ENCODE results near the gene SLC35E2B.
"Not testable (repeated sequence)": the region's sequence is repeated elsewhere in the genome, so short reads cannot be mapped to it uniquely, and the experiment has no call there.

SLC35E2B gene

DNA sequence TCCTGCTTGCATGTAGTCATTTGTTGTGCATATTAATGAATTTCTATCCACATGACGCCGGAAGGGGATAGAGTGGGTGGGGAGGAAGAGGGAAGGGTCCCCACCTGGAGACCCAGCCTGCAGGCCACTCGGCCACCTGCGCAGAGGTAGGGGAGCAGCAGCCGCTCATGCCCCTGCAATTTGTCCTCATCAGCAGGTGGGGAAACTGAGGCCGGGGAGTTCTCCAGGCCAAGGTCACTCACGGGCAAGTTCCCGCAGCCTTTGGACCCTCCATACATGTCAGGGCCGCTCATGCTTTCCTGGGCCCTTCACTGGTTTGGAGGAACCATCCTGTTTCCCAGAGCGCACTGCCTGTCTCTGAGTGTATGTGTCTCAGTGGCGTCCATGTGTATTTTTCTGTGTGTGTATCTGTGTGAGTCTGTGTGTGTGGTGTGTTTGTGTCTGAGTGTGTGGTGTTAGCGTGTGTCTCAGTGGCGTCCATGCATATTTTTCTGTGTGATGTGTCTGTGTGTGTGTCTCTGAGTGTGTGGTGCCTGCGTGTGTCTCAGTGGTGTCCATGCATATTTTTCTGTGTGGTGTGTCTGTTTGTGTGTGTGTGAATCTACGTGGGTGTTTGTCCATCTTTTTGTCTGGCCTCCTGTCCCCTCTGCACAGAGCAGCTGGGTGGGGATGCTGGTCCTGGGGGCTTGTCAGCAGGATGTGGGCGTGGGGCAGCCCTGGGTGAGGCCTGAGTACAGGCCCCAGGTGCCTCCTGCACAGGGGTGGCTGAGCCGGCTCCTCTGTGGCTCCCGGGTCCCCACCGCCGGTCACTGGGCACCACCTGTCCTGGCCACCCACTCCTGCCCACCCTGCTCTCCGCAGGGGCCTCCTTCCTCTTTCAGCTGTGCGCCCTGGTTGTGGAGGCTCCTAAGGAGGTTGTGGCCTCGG, 4.1 kb upstream of the SLC35E2B start:
- H3K27me3 ChIP-seq (ENCODE audit: insufficient read depth, low read length); H2AFZ ChIP-seq (ENCODE audit: low read depth, low read length); H3K4me1 ChIP-seq (ENCODE audit: insufficient read depth, low read length); H3K9me3 ChIP-seq (ENCODE audit: low read length); H3K36me3 ChIP-seq (ENCODE audit: insufficient read depth, low read length); H3K4me3 ChIP-seq (ENCODE audit: low read length): not testable (repeated sequence)

DNA sequence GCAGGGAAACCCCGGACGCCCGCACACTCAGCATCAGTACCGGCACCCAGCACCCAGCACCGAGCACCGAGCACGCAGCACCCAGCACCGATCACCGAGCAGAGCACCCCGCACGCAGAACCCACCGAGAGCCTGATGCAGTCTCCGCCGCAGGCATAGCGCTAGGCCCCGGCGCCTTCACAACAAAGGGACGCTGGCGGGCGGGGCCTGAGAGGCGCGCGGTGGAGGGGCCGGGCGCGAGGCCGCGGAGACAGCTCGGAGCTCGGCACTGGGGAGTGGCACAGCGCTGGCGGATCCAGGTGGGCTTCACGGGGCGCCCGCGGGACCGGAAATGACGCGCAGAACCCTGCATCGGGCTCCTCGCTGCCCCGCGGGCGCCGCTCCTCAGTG, 276 bp downstream of the SLC35E2B start:
- H2AFZ ChIP-seq (ENCODE audit: low read depth, low read length); H3K9me3 ChIP-seq (ENCODE audit: low read length); H3K4me1 ChIP-seq (ENCODE audit: insufficient read depth, low read length); H3K36me3 ChIP-seq (ENCODE audit: insufficient read depth, low read length); H3K27me3 ChIP-seq (ENCODE audit: insufficient read depth, low read length): not testable (repeated sequence)
- H3K4me3 ChIP-seq (ENCODE audit: low read length): peak overlapping the region; percentile 61

DNA sequence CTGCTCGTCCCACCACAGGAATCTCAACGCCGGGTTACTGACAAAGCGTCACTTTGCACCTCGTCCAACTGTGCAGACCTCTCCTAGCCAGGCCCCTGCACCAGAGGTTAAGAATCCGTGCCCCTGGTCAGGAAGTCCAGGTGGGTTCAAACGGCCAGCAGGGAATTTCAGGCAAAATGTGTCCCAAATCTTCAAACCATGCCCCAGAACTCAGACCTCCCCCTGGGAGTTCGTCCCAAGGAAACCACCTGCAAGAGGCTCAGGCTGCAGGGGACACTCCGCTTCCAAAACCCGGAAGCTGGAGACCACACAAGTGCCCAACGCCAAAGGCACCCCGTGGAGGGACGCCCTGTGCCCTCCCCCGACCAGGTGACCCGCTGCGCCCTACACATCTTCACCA, 1.2 kb downstream of the SLC35E2B start:
- not testable (repeated sequence) for H3K27me3 ChIP-seq (ENCODE audit: insufficient read depth, low read length)
- H3K4me3 ChIP-seq (ENCODE audit: low read length): peak overlapping the region; percentile 45

DNA sequence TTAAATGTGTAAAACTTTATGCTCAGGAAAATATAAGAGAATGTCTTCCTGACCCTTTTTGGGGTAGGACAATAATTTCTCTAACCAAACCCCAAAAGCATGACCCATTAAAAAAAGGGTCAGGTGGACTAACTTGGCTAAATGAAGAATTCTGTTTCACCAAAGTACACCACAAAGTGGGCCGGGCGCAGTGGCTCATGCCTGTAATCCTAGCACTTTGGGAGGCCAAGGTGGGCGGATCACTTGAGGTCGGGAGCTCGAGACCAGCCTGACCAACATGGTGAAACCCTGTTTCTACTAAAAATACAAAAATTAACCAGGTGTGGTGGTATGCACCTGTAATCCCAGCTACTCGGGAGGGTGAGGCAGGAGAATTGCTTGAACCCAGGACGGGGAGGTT, 3.1 kb downstream of the SLC35E2B start:
- H3K9me3 ChIP-seq (ENCODE audit: low read length); H3K4me1 ChIP-seq (ENCODE audit: insufficient read depth, low read length); H3K4me3 ChIP-seq (ENCODE audit: low read length); H2AFZ ChIP-seq (ENCODE audit: low read depth, low read length); H3K27me3 ChIP-seq (ENCODE audit: insufficient read depth, low read length); H3K36me3 ChIP-seq (ENCODE audit: insufficient read depth, low read length): not testable (repeated sequence)

More for the DNA sequence above, 1.2 kb downstream of the SLC35E2B start:
- H3K36me3 ChIP-seq (ENCODE audit: insufficient read depth, low read length); H2AFZ ChIP-seq (ENCODE audit: low read depth, low read length); H3K4me1 ChIP-seq (ENCODE audit: insufficient read depth, low read length); H3K9me3 ChIP-seq (ENCODE audit: low read length): not testable (repeated sequence)

DNA sequence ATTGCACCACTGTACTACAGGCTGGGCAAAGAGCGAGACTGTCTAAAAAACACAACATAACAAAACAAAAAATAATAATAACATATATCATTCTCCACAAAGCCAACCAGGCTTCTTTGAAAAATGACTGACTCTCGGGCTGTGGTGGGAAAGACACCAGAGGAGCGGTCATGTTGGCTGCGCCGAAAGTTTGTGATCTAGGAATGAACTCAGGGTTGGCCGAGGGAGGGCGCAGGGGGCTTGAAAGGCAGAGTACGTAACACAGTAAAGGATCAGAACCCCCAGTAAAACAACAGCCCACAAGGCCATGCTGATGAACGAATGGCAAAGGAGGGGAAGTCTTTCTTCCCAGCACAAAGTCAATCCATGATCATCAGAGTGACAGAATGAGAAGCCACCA, 4.7 kb downstream of the SLC35E2B start:
- no peaks in the 10 kb centered on the region for H3K9me3 ChIP-seq (ENCODE audit: low read length)
- H2AFZ ChIP-seq (ENCODE audit: low read depth, low read length): no peak overlapping the region
- H3K27me3 ChIP-seq (ENCODE audit: insufficient read depth, low read length): no peaks in the 10 kb centered on the region
- H3K4me1 ChIP-seq (ENCODE audit: insufficient read depth, low read length): no peaks in the 10 kb centered on the region
- H3K4me3 ChIP-seq (ENCODE audit: low read length): no peak overlapping the region
- peaks cover 16% of the 10 kb centered on the region for H3K36me3 ChIP-seq (ENCODE audit: insufficient read depth, low read length)

DNA sequence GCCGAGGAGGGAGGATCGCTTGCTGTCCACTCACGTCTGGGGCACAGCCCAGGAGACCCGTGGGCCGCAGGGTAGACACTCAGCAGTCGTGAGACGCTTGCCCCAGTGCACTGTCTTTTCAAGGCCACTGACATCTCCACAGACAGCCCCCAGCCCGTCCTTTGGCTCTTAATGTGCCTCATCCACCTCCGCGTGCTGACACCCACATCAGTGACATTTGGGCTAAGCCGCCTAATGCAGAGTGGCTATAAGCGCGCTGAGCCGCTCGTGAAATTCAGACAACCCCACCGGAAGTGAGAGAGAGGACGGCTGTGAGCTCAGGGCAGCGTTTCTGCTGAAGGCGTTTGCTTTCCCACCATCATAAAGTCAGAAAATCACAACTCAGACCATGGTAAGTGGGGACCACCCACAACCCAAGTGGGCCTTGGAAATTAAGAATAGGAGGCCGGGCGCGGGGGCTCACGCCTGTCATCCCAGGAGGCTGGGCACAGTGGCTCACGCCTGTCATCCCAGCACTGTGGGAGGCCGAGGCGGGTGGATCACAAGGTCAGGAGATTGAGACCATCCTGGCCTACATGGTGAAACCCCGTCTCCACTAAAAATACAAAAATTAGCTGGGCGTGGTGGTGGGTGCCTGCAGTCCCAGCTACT, 8.4 kb downstream of the SLC35E2B start:
- Histone ChIP-seq H3K36me3 (ENCODE audit: insufficient read depth, low read length) (peaks cover 12% of the 10 kb centered on the region), H3K4me3 (ENCODE audit: low read length) (no peak overlapping the region)

DNA sequence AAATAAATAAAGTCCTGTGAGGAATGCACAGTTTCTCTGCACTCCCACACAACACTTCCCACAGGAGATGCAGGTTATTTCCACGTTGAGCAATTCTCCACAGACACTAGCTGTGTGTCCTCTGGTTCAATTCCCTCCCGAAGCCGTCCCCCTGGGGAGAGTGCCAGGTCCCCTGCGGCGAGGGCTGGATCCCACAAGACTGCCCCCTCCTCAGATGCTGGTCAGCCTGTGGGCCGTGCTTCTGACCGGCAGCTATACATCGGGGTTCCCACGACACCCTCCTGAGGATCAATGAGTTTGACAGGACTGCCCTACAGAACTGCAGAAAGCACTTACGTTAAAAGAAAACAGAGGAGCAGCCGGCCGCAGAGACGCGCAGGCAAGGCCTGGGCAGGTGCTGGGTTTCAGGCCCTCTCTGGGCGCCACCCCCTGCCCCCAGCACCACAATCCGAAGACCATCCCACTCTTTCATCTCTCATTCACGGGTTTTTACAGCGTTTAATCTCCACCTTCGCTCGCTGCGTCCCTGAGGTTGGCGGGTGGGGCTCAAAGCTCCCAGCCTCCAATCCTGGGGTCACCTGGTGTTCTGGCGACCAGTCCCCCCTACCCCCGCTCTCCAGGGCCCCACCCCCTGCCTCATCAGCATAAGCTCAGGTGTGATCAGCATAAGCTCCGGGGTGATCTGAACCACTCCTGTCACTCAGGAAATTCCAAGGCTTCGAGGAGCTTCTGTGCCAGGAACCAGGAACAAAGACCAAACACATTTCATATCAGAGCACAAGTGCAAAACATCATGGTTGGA, 9.3 kb downstream of the SLC35E2B start:
- no peaks in the 10 kb centered on the region for H3K27me3 ChIP-seq (ENCODE audit: insufficient read depth, low read length)
- peaks cover 9% of the 10 kb centered on the region for H3K36me3 ChIP-seq (ENCODE audit: insufficient read depth, low read length)
- H3K4me1 ChIP-seq (ENCODE audit: insufficient read depth, low read length): no peaks in the 10 kb centered on the region
- no peak overlapping the region for H2AFZ ChIP-seq (ENCODE audit: low read depth, low read length)
- H3K4me3 ChIP-seq (ENCODE audit: low read length): no peak overlapping the region
- H3K9me3 ChIP-seq (ENCODE audit: low read length): no peaks in the 10 kb centered on the region

More for the DNA sequence above, 8.4 kb downstream of the SLC35E2B start:
- Histone ChIP-seq H3K27me3 (ENCODE audit: insufficient read depth, low read length) (no peaks in the 10 kb centered on the region), H3K9me3 (ENCODE audit: low read length) (no peaks in the 10 kb centered on the region), H3K4me1 (ENCODE audit: insufficient read depth, low read length) (no peaks in the 10 kb centered on the region), H2AFZ (ENCODE audit: low read depth, low read length) (no peak overlapping the region)

DNA sequence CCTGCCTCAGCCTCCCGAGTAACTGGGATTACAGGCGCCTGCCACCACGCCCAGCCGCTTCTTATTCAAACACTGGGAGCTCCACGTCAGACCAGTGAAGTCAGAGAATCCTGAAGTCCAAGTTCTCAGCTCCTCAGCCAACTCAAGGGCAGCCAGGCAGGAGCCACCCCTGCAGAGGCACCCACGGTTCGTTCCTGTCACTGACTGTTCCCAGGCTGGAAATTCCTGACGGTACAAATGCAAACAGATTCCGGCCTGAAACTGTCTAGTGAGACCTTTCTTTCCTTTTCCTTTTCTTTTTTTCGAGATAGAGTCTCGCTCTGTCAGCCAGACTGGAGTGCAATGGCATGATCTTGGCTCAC, 11.7 kb downstream of the SLC35E2B start:
- Histone ChIP-seq H3K4me3 (ENCODE audit: low read length) (no peak overlapping the region), H3K27me3 (ENCODE audit: insufficient read depth, low read length) (no peaks in the 10 kb centered on the region), H2AFZ (ENCODE audit: low read depth, low read length) (no peak overlapping the region), H3K4me1 (ENCODE audit: insufficient read depth, low read length) (no peaks in the 10 kb centered on the region), H3K9me3 (ENCODE audit: low read length) (no peaks in the 10 kb centered on the region), H3K36me3 (ENCODE audit: insufficient read depth, low read length) (peaks cover 9% of the 10 kb centered on the region)

DNA sequence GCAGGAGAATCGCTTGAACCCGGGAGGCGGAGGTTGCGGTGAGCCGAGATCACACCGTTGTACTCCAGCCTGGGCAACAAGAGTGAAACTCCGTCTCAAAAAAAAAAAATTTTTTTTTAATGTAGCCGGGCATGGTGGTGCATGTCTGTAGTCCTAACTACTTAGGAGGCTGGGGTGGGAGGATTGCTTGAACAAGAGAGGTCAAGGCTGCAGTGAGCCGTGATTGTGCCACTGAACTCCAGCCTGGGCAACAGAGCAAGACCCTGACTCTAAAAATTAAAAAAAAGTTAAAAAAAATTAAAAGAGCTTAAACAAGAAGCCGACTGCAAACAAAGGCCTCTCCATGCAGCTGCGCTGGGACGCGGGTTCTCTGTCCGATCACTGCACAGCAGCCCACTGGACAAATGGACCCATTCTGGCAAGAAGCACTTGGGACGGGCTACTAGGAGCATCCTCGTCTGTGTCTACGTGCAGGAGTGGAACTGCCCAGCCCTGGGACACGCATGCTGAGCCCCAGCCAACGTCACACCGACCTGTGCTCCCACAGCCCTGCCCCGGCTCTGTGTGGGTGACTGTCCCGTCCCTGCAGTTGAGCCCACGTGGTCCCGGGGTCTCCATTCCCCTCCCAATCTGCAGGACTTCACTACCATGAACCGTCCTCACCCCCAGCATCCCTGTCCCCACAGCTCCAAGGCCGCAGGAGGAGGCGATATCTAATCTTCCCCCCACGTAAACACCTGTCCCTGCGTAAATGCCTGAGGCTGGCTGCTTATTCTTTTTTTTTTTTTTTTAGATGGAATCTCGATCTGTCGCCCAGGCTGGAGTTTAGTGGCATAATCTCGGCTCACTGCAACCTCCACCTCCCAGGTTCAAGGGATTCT, 12.3 kb downstream of the SLC35E2B start:
- no peak overlapping the region for H2AFZ ChIP-seq (ENCODE audit: low read depth, low read length)
- H3K4me1 ChIP-seq (ENCODE audit: insufficient read depth, low read length): no peaks in the 10 kb centered on the region
- H3K36me3 ChIP-seq (ENCODE audit: insufficient read depth, low read length): peaks cover 9% of the 10 kb centered on the region
- H3K27me3 ChIP-seq (ENCODE audit: insufficient read depth, low read length): no peaks in the 10 kb centered on the region
- no peaks in the 10 kb centered on the region for H3K9me3 ChIP-seq (ENCODE audit: low read length)
- H3K4me3 ChIP-seq (ENCODE audit: low read length): no peak overlapping the region

DNA sequence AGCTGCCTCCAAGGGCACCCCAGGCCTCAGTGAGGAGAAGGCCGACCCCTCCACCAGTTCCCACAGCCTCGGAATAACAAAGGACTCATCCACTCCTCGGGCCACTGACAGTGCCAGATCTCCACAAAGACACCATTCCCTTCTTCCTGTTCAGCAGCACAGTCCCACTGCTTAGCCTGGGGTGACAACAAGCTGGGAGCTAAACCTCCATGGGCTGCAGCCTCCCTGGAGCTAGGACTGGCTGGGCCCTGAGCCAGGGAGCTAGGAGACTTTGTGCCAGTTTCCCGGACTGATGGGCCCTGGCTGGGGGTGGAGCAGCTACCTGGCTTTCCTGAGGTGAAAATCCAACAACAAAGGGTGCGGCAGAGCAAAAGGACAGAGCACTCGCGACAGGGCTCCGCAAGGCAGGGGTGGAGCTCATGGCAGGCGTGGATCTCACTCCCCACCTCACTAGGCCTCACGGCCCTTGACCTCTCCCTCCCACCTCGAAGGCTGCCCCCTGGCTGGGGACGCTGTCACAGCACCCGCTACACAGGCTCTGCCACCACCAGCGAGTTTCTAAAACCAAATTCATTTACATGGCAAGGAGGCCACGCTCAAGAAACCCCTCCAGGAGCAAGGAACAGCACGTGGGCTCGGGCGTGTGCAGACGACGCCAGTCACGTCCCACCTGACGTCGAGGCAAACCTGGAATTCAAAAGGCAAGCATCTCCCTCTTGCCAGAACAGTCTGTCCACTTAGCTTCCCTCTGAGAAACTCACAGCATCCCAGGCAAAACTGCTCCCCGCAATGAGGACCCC, 13.8 kb downstream of the SLC35E2B start:
- no peaks in the 10 kb centered on the region for H3K9me3 ChIP-seq (ENCODE audit: low read length)
- H2AFZ ChIP-seq (ENCODE audit: low read depth, low read length): no peak overlapping the region
- H3K4me1 ChIP-seq (ENCODE audit: insufficient read depth, low read length): no peaks in the 10 kb centered on the region
- peaks cover 7% of the 10 kb centered on the region for H3K36me3 ChIP-seq (ENCODE audit: insufficient read depth, low read length)
- H3K4me3 ChIP-seq (ENCODE audit: low read length): no peak overlapping the region
- no peaks in the 10 kb centered on the region for H3K27me3 ChIP-seq (ENCODE audit: insufficient read depth, low read length)

DNA sequence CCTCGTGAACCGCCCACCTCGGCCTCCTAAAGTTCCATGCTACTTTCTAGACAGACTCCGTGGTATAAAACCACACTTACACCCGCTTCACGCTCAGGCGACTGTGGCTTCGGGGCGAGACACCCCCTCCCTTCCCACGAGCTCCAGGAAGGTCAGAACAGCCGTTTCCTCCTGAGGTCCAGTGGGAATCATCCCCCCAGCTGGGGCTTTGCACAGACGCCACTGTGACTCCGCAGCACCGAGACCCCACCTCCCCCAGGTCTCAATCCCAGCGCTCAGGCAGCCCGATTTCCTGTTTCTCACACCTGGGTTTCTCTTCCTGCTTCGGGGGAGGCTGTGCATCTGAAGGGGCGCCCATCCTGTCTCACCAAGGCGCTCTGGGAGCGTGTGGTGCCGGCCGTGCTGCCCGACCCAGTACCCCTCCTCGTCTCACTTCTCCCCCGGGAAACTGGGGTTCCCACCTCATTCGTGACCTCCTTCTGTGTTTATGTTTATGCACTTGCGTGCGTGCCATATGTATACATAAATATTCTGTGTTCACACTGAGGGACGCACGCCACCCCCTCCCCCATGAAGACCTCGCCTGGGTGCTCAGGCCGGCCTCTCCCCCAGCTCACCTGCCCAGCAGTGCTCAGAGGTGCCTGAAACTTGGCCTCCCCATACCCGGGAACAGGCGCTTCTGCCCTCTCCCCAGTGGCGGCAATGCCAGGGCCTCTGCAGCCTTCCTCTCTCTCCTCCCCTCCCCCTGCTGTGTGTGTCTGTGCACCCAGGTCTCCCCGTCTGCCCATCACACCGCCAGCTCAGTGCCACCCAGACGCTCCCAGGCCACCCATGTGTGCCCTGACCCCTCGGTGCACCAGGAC, 14.6 kb downstream of the SLC35E2B start:
- Histone ChIP-seq H3K9me3 (ENCODE audit: low read length) (no peaks in the 10 kb centered on the region), H3K4me1 (ENCODE audit: insufficient read depth, low read length) (no peaks in the 10 kb centered on the region)

More for the DNA sequence above, 14.6 kb downstream of the SLC35E2B start:
- Histone ChIP-seq H3K27me3 (ENCODE audit: insufficient read depth, low read length) (no peaks in the 10 kb centered on the region), H2AFZ (ENCODE audit: low read depth, low read length) (no peak overlapping the region), H3K4me3 (ENCODE audit: low read length) (no peak overlapping the region), H3K36me3 (ENCODE audit: insufficient read depth, low read length) (peaks cover 5% of the 10 kb centered on the region)
